PC-9 (cell line): ENCODE results near the gene IGFL4.

Experiments
- CTCF ChIP-seq: fragments of 200-600 bp; sonication (generic); conservative IDR thresholded peaks from 2 replicates; pipeline ENCODE4 v1.6.1; 2017; ENCODE audit warnings: mixed run types, antibody characterized with exemption, mild to moderate bottlenecking, moderate library complexity
- EZH2 ChIP-seq: fragments of 200-600 bp; sonication (generic); IDR thresholded peaks from 2 replicates; pipeline ENCODE4 v1.8.0; 2017; ENCODE audit warnings: antibody characterized with exemption, low read depth

GRCh38 chr19:45995715-45996385 is 45.0 kb downstream of the IGFL4 start:
- TF ChIP-seq CTCF, result no peak
- no peak for TF ChIP-seq EZH2
